Uterus (tissue), 2 donors: ENCODE measurements around the gene LRRN2.

Source experiments
- POLR2A ChIP-seq, 2 donors: fragments of 450-650 bp; IDR thresholded peaks; one replicate each; pipeline ENCODE4 v1.6.1; 2016; ENCODE audit warnings: antibody characterized with exemption in 2 of 2, mild to moderate bottlenecking in 1 of 2, moderate library complexity in 1 of 2
- TF ChIP-seq, protein P1 (sequence below), 4 experiments: fragments of 200-600 bp in 2 of 4; fragments of 450-650 bp in 2 of 4; sonication (generic) in 2 of 4; IDR thresholded peaks; one replicate each; pipeline ENCODE4 v1.5.1; 2016 to 2019; ENCODE audit warnings: antibody characterized with exemption in 4 of 4, mild to moderate bottlenecking in 2 of 4, moderate library complexity in 1 of 4

DNA sequence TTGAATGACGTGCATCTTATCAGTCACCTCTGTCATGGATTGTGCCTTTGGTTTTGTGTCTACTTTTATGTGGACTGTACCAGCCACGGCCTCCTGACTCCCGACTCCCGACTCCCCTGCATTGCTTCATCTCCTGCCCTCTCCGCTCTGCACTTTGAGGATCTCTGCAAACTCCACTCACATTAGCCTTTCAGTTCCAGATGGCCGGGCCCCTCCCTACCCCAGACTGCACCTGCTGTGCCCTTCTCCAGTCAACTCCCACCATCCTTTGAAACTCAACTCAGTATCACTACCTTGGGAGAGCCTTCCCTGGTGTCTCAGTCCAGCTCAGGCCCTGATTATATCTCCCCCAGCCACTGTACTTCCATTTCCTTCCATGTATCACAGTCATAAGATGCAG is 97.9 kb downstream of the LRRN2 start:
- TF ChIP-seq, protein P1, sequence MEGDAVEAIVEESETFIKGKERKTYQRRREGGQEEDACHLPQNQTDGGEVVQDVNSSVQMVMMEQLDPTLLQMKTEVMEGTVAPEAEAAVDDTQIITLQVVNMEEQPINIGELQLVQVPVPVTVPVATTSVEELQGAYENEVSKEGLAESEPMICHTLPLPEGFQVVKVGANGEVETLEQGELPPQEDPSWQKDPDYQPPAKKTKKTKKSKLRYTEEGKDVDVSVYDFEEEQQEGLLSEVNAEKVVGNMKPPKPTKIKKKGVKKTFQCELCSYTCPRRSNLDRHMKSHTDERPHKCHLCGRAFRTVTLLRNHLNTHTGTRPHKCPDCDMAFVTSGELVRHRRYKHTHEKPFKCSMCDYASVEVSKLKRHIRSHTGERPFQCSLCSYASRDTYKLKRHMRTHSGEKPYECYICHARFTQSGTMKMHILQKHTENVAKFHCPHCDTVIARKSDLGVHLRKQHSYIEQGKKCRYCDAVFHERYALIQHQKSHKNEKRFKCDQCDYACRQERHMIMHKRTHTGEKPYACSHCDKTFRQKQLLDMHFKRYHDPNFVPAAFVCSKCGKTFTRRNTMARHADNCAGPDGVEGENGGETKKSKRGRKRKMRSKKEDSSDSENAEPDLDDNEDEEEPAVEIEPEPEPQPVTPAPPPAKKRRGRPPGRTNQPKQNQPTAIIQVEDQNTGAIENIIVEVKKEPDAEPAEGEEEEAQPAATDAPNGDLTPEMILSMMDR (IDR thresholded peaks at IDR 0.05) = no peak
- TF ChIP-seq POLR2A (IDR thresholded peaks at IDR 0.05) = no peak
